GM23338 (cell line): Measurements from ENCODE around the gene CDH23. TPM values are rescaled to one million over a fixed set of nuclear protein-coding genes. Genes with fewer than 3 reads are reported as not detected.

Source experiments
- ATAC-seq: fragments of 200-7000 bp; cut with Tn5 transposase; 3 replicates; pipeline ENCODE4 v1.9.1; 2020
- DNase-seq: peaks from one replicate; pipeline ENCODE4 v3.0.0-alpha.2; 2015; ENCODE audit warnings: low spot score
- H2AFZ ChIP-seq: fragments of 200-600 bp; sonication (generic); 2 replicates; pipeline ENCODE4 v1.8.0; 2016; ENCODE audit warnings: antibody characterized with exemption, mild to moderate bottlenecking, moderate library complexity
- H3F3A ChIP-seq: fragments of 200-600 bp; sonication (generic); replicated peaks from 2 replicates; pipeline ENCODE4 v1.8.0; 2017; ENCODE audit warnings: antibody characterized with exemption, mixed run types, low read depth
- H3K27ac ChIP-seq: fragments of 200-600 bp; sonication (generic); 2 replicates; pipeline ENCODE4 v1.6.1; 2016; ENCODE audit warnings: low read depth
- H3K27me3 ChIP-seq: fragments of 200-600 bp; sonication (generic); 2 replicates; pipeline ENCODE4 v1.8.0; 2016; ENCODE audit warnings: mild to moderate bottlenecking, mixed run types, moderate library complexity; ENCODE audit not compliant: insufficient read depth
- H3K36me3 ChIP-seq: fragments of 200-600 bp; sonication (generic); 2 replicates; pipeline ENCODE4 v1.8.0; 2016; ENCODE audit warnings: mild to moderate bottlenecking; ENCODE audit not compliant: insufficient read depth
- H3K4me1 ChIP-seq: fragments of 200-600 bp; sonication (generic); 2 replicates; pipeline ENCODE4 v1.8.0; 2016; ENCODE audit warnings: mild to moderate bottlenecking, moderate library complexity; ENCODE audit not compliant: insufficient read depth
- H3K4me2 ChIP-seq: fragments of 200-600 bp; sonication (generic); 2 replicates; pipeline ENCODE4 v1.7.1; 2017; ENCODE audit warnings: mixed run types
- H3K4me3 ChIP-seq: fragments of 200-600 bp; sonication (generic); 2 replicates; pipeline ENCODE4 v1.6.1; 2016; ENCODE audit warnings: mixed run types
- H3K79me2 ChIP-seq: fragments of 200-600 bp; sonication (generic); replicated peaks from 2 replicates; pipeline ENCODE4 v1.8.0; 2017; ENCODE audit warnings: mild to moderate bottlenecking; ENCODE audit not compliant: insufficient read depth
- H3K9me2 ChIP-seq: fragments of 200-600 bp; sonication (generic); 2 replicates; pipeline ENCODE4 v1.8.0; 2017; ENCODE audit not compliant: insufficient read depth
- H4K20me1 ChIP-seq: fragments of 200-600 bp; sonication (generic); replicated peaks from 2 replicates; pipeline ENCODE4 v1.8.0; 2017; ENCODE audit warnings: mild to moderate bottlenecking; ENCODE audit not compliant: insufficient read depth
- H3K27ac Mint-ChIP-seq: 2 replicates; pipeline ENCODE4 v1.8.0; 2020; ENCODE audit warnings: inconsistent platforms, mild to moderate bottlenecking, moderate library complexity, mixed read lengths
- H3K27me3 Mint-ChIP-seq: 3 replicates; pipeline ENCODE4 v1.8.0; 2022; ENCODE audit warnings: low read depth, mild to moderate bottlenecking, moderate library complexity, mixed read lengths, inconsistent platforms; ENCODE audit not compliant: insufficient read depth, poor library complexity
- H3K36me3 Mint-ChIP-seq: 3 replicates; pipeline ENCODE4 v1.8.0; 2021; ENCODE audit warnings: low read depth, mild to moderate bottlenecking, inconsistent platforms, moderate library complexity, mixed read lengths
- H3K4me1 Mint-ChIP-seq: 3 replicates; pipeline ENCODE4 v1.8.0; 2020; ENCODE audit warnings: mild to moderate bottlenecking, inconsistent platforms, mixed read lengths
- H3K4me3 Mint-ChIP-seq: 3 replicates; pipeline ENCODE4 v1.8.0; 2021; ENCODE audit warnings: moderate library complexity, mild to moderate bottlenecking, inconsistent platforms, mixed read lengths
- H3K9me3 Mint-ChIP-seq: 3 replicates; pipeline ENCODE4 v1.8.0; 2020; ENCODE audit warnings: moderate library complexity, mild to moderate bottlenecking, inconsistent platforms, mixed read lengths
- CREB1 ChIP-seq: fragments of 250-450 bp; sonication (Bioruptor Pico); IDR thresholded peaks from 2 replicates; pipeline ENCODE4 v1.5.0; 2020; ENCODE audit warnings: low read depth, mild to moderate bottlenecking, moderate library complexity
- ETS1 ChIP-seq: IDR thresholded peaks from 2 replicates; pipeline ENCODE4 v1.6.1; 2016; ENCODE audit warnings: antibody characterized with exemption
- EZH2 ChIP-seq: fragments of 200-600 bp; sonication (generic); IDR thresholded peaks from one replicate; pipeline ENCODE4 v1.8.0; 2017; ENCODE audit warnings: antibody characterized with exemption, mild to moderate bottlenecking, low read depth; ENCODE audit not compliant: unreplicated experiment
- JUNB ChIP-seq: IDR thresholded peaks from one replicate; pipeline ENCODE4 v1.6.1; 2016; ENCODE audit warnings: antibody characterized with exemption; ENCODE audit not compliant: unreplicated experiment
- NANOG ChIP-seq: IDR thresholded peaks from 2 replicates; pipeline ENCODE4 v1.6.1; 2016; ENCODE audit warnings: antibody characterized with exemption, borderline replicate concordance
- POLR2AphosphoS5 ChIP-seq: IDR thresholded peaks from 2 replicates; pipeline ENCODE4 v1.6.1; 2016; ENCODE audit warnings: antibody characterized with exemption, low read depth
- REST ChIP-seq: IDR thresholded peaks from one replicate; pipeline ENCODE4 v1.6.1; 2018; ENCODE audit warnings: antibody characterized with exemption; ENCODE audit not compliant: unreplicated experiment
- STAT1 ChIP-seq: IDR thresholded peaks from one replicate; pipeline ENCODE4 v1.6.1; 2016; ENCODE audit warnings: antibody characterized with exemption; ENCODE audit not compliant: unreplicated experiment
- ZNF114 ChIP-seq: fragments of 250-450 bp; sonication (Bioruptor Pico); IDR thresholded peaks from 2 replicates; pipeline ENCODE4 v1.5.0; 2020; ENCODE audit warnings: mild to moderate bottlenecking, moderate library complexity
- ZNF331 ChIP-seq: fragments of 250-450 bp; sonication (Bioruptor Pico); IDR thresholded peaks from 2 replicates; pipeline ENCODE4 v1.5.0; 2020; ENCODE audit warnings: low read depth, mild to moderate bottlenecking, moderate library complexity
- ZNF462 ChIP-seq: fragments of 250-450 bp; sonication (Bioruptor Pico); IDR thresholded peaks from 2 replicates; pipeline ENCODE4 v1.5.0; 2020; ENCODE audit warnings: mild to moderate bottlenecking, moderate library complexity
- polyA plus RNA-seq: library from polyadenylated mRNA; unstranded; fragments of >200 nt; fragmentation: Nextera tagmentation; extraction: Ambion mirVana; gene quantifications from 2 replicates; pipeline ENCODE4 v1.2.1, GENCODE V29; 2016
- total RNA-seq: library from RNA; depleted of rRNA; stranded (reverse); fragments of >200 nt; shearing (Covaris generic); gene quantifications from 2 replicates; pipeline ENCODE4 v1.2.3, GENCODE V29; 2014

Gene CDH23
- total and polyA plus RNA-seq, 2 experiments from 2014 or later: 0.95 to 4.3 TPM

- Histone ChIP-seq H3K27ac (no peak overlapping the region), H4K20me1 (no peaks in the 10 kb centered on the region; the same call in 1 of the 2 replicates), H3K79me2 (no peaks in the 10 kb centered on the region), H3K4me1 (peaks cover 10% of the 10 kb centered on the region), H3K9me2 (no peaks in the 10 kb centered on the region), H3K4me3 (no peak overlapping the region), H3F3A (no peaks in the 10 kb centered on the region), H3K4me2 (no peak overlapping the region), H3K36me3 (peaks cover 53% of the 10 kb centered on the region), H3K27me3 (no peaks in the 10 kb centered on the region), H2AFZ (no peak overlapping the region)
- Mint-ChIP-seq H3K9me3 (no peaks in the 10 kb centered on the region; the same call in 2 of the 3 replicates), H3K27ac (no peak overlapping the region), H3K27me3 (peaks cover 5% of the 10 kb centered on the region), H3K4me1 (peaks cover 4% of the 10 kb centered on the region; the same call in 1 of the 3 replicates), H3K4me3 (no peak overlapping the region), H3K36me3 (peaks cover 84% of the 10 kb centered on the region)
- no peak for TF ChIP-seq JUNB
- no peak for TF ChIP-seq STAT1
- TF ChIP-seq NANOG: no peak
- no peak for TF ChIP-seq POLR2AphosphoS5
- no peak for TF ChIP-seq EZH2
- TF ChIP-seq ZNF114 (CRISPR knock-in tag): no peak
- TF ChIP-seq REST: no peak
- TF ChIP-seq CREB1 (CRISPR knock-in tag): no peak
- no peak for TF ChIP-seq ZNF331 (CRISPR knock-in tag)
- TF ChIP-seq ETS1: no peak
- ATAC-seq: no peak
- DNase-seq: no peak
Observed at GRCh38 chr10:71819985-71820384, 423.3 kb downstream of the CDH23 start.

- TF ChIP-seq JUNB (no peak), ZNF331 (CRISPR knock-in tag) (no peak), ZNF462 (CRISPR knock-in tag) (no peak)
- Histone ChIP-seq H3K9me2 (no peaks in the 10 kb centered on the region), H3K4me2 (no peak overlapping the region), H4K20me1 (peaks cover 3% of the 10 kb centered on the region; the same call in 1 of the 2 replicates), H3K27ac (no peak overlapping the region), H3K4me3 (no peak overlapping the region), H3F3A (no peaks in the 10 kb centered on the region), H3K36me3 (peaks cover 62% of the 10 kb centered on the region), H2AFZ (no peak overlapping the region), H3K27me3 (no peaks in the 10 kb centered on the region), H3K79me2 (no peaks in the 10 kb centered on the region), H3K4me1 (peaks cover 10% of the 10 kb centered on the region)
- ATAC-seq: no peak
- Mint-ChIP-seq H3K27me3 (peaks cover 4% of the 10 kb centered on the region), H3K9me3 (no peaks in the 10 kb centered on the region), H3K36me3 (peaks cover 88% of the 10 kb centered on the region), H3K4me3 (no peak overlapping the region), H3K4me1 (peaks cover 4% of the 10 kb centered on the region; the same call in 2 of the 3 replicates), H3K27ac (no peak overlapping the region)
- no peak for DNase-seq
Observed at GRCh38 chr10:71820966-71821365, 424.2 kb downstream of the CDH23 start.
